ENCODE measurements around the gene PALLD.

The PALLD gene

GRCh38 chr4:168731006-168731636 lies 234.3 kb downstream of the PALLD start:
- no peak for DNase-seq (ENCODE audit: low read depth, low spot score)
- H3K4me3 ChIP-seq (ENCODE audit: low read length), result no peak overlapping the region

- no peak for DNase-seq (ENCODE audit: low read depth, low spot score)
- H3K4me3 ChIP-seq (ENCODE audit: low read length), result no peak overlapping the region
Measured at GRCh38 chr4:168731706-168732414, 235.0 kb downstream of the PALLD start.

DNA sequence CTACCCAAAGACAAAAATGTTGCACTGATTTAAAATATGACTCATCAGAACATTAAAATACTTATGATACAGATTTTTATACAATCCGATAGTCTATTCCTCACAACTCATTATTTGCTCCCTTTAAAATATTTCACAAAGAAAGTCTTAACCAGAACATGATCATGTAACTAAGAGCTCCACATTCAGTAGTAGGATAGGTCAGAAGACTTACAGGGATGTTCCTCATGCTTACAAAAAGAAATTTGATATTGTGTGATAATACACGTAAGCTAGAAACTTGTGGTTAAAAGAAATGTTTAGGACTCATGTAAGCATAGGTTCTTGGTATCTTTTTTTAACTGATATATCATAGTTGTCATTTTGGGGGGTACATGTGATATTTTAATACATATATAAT lies 235.9 kb downstream of the PALLD start:
- no peak for DNase-seq (ENCODE audit: low read depth, low spot score)
- no peak overlapping the region for H3K4me3 ChIP-seq (ENCODE audit: low read length)

- H3K4me3 ChIP-seq (ENCODE audit: low read length), result no peak overlapping the region
- DNase-seq (ENCODE audit: low read depth, low spot score), result no peak
Measured at GRCh38 chr4:168734703-168735678, 238.1 kb downstream of the PALLD start.

- DNase-seq (ENCODE audit: low read depth, low spot score), result no peak
- no peak overlapping the region for H3K4me3 ChIP-seq (ENCODE audit: low read length)
Measured at GRCh38 chr4:168735735-168736134, 238.9 kb downstream of the PALLD start.

- DNase-seq (ENCODE audit: low read depth, low spot score), result no peak
Measured at GRCh38 chr4:168736860-168737805, 240.3 kb downstream of the PALLD start.

GRCh38 chr4:168737806-168738172 lies 240.9 kb downstream of the PALLD start:
- no peak overlapping the region for H3K4me3 ChIP-seq (ENCODE audit: low read length)
- DNase-seq (ENCODE audit: low read depth, low spot score), result no peak

More at GRCh38 chr4:168736860-168737805, 240.3 kb downstream of the PALLD start:
- no peak overlapping the region for H3K4me3 ChIP-seq (ENCODE audit: low read length)

- DNase-seq (ENCODE audit: low read depth, low spot score), result no peak
- no peak overlapping the region for H3K4me3 ChIP-seq (ENCODE audit: low read length)
Measured at GRCh38 chr4:168739886-168740285, 243.0 kb downstream of the PALLD start.

DNA sequence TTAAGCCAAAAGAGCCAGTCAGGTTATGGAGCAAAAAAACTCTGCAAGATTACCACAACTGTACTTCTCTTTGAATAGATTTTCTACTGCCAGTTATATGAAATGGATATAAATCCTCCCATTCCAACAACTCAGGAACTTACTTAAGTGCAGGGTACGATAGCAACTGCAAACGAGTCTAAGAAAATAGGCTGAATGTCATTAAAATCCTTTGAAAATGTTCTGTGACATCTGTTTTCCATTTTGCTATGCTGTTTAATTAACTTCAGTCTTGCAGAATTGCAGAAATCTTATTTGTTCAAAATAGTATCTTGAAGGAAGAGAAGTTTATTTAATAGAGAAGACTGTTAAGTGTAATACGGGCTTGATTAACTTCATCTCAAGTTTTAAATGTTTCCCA lies 243.8 kb downstream of the PALLD start:
- DNase-seq (ENCODE audit: low read depth, low spot score), result no peak
- H3K4me3 ChIP-seq (ENCODE audit: low read length), result no peak overlapping the region

- H3K4me3 ChIP-seq (ENCODE audit: low read length), result no peak overlapping the region
- DNase-seq (ENCODE audit: low read depth, low spot score), result no peak
Measured at GRCh38 chr4:168741281-168742173, 244.7 kb downstream of the PALLD start.

- no peak for DNase-seq (ENCODE audit: low read depth, low spot score)
- H3K4me3 ChIP-seq (ENCODE audit: low read length), result no peak overlapping the region
Measured at GRCh38 chr4:168743131-168743530, 246.3 kb downstream of the PALLD start.

GRCh38 chr4:168743601-168744000 lies 246.7 kb downstream of the PALLD start:
- H3K4me3 ChIP-seq (ENCODE audit: low read length), result no peak overlapping the region
- no peak for DNase-seq (ENCODE audit: low read depth, low spot score)

DNA sequence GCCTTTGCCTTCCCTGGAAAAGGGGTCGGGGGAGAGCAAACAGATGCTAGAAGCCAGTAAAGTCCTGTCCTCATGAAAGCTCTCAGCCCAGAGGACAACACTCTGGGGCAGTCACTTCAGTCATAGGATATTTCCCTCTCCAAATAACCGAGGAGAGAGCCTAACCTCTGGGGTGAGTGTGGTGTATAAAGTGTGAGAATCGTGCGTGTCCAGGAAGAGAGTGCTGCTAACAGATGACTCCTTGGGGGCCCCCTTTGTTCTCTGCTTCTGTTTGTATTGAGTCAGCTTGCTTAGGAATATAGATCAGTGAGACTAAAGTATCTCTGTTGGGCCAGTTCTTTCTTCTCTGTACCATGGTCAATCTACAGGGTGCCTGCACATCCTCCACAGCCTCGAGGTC lies 247.2 kb downstream of the PALLD start:
- H3K4me3 ChIP-seq (ENCODE audit: low read length), result no peak overlapping the region
- DNase-seq (ENCODE audit: low read depth, low spot score), result no peak

GRCh38 chr4:168748807-168749206 lies 252.0 kb downstream of the PALLD start:
- no peak for DNase-seq (ENCODE audit: low read depth, low spot score)
- H3K4me3 ChIP-seq (ENCODE audit: low read length), result no peak overlapping the region

DNA sequence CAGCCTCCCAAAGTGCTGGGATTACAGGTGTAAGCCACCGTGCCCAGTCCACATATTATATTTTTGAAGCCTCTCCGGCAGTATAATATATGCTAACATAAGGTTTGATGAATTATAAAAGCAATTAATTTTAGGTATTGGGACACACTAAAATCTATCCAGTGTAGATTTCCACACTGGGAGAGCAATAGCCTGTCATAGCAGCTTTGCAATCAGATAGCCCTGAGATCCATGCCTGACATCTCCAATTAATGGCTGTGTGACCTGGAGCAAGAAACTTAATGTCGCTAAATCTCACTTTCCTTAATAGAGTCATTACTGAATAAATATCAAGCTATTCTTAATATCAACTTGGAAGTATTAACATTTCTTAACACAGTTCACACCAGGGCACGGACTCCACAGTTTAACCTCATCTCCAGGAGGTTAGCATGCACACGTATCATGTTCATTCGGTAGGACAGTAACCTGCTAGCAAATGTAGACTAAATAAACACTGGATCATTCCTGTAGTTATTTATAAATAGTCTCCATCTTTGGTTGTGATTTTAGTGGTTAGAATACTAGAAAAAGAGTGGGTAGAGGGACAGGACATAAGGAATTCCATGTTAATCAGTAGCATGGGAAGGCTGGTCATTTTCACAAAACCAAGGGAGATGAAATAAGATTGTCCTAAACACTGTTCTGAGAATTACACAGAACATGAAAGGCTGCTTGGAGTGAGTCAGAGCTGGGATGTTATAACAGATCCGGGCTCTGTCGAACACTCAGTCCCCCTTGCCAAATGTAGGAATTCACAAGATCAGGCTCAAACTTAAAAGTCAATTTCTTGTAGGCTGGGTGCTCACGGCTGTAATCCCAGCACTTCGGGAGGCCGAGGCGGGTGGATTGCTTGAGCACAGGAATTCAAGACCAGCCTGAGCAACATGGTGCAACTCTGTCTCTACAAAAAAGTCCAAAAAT lies 254.7 kb downstream of the PALLD start:
- H3K4me3 ChIP-seq (ENCODE audit: low read length), result no peak overlapping the region
- no peak for DNase-seq (ENCODE audit: low read depth, low spot score)

DNA sequence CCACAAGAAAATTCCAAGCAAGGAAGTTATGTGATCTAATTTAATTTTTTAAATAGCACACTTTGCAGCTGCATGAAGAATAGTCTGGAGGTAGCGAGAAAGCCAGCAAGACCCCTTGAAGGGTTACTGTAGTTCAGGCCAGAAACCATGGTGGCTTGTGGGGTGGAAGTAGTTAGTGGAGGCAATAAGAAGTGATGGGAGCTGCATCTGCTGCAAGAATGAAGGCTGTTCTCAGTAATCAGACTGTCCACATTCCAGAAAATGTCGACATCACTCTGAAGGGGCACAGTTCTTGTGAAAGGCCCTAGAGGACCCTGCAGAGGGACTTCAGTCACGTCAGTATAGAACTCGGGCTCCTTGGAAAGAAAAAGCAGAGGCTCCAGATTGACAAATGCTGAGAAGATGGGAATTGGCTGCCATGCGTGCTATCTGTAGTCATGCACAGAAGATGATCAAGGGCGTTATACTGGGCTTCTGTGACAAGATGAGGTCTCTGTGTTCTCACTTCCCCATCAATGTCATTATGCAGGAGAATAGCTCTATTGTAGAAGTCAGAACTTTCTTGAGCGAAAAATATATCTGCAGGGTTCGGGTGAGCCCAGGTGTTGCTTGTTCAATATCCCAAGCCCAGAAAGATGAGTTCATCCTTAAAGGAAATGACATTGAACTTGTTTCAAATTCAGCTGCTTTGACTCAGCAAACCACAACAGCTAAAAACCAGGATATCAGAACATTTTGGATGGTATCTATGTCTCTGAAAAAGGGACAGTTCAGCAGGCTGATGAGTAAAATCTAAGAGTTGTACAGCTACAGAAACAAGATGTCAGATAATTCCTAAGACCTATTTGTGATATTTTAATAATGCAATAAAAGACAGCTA lies 259.0 kb downstream of the PALLD start:
- no peak overlapping the region for H3K4me3 ChIP-seq (ENCODE audit: low read length)
- no peak for DNase-seq (ENCODE audit: low read depth, low spot score)
